Activated T-cell treated with anti-CD3 and anti-CD28 coated beads, Interleukin-2, amount 50 U/mL, for 72 hours (primary cell): ENCODE results near the gene OLFML2B. TPM values are rescaled to one million over a fixed set of nuclear protein-coding genes. Genes with fewer than 3 reads are reported as not detected.

Source experiments
- ATAC-seq, 2 donors: fragments of 150-1000 bp; cut with Tn5 transposase; replicated peaks in 1 of 2; 2 replicates each; pipeline ENCODE4 v1.10.0; 2021; ENCODE audit warnings: moderate library complexity in 2 of 2, mild to moderate bottlenecking in 1 of 2
- DNase-seq, 2 donors: peaks; one replicate each; pipeline ENCODE4 v3.0.0; 2021 to 2022; ENCODE audit warnings: mixed read lengths in 1 of 2
- H3K27ac Mint-ChIP-seq: one replicate; pipeline ENCODE4 v1.8.0; 2022; ENCODE audit warnings: mild to moderate bottlenecking, moderate library complexity, mixed read lengths
- H3K27me3 Mint-ChIP-seq: one replicate; pipeline ENCODE4 v1.8.0; 2022; ENCODE audit warnings: low read depth, mixed read lengths
- H3K36me3 Mint-ChIP-seq, 2 donors: one replicate each; pipeline ENCODE4 v1.8.0; 2022; ENCODE audit warnings: mixed read lengths in 2 of 2, mild to moderate bottlenecking in 1 of 2; ENCODE audit not compliant: insufficient read depth in 2 of 2
- H3K4me1 Mint-ChIP-seq: one replicate; pipeline ENCODE4 v1.8.0; 2022; ENCODE audit warnings: low read depth, mixed read lengths
- H3K4me3 Mint-ChIP-seq, 2 donors: one replicate each; pipeline ENCODE4 v1.8.0; 2022; ENCODE audit warnings: mild to moderate bottlenecking in 2 of 2, mixed read lengths in 2 of 2, moderate library complexity in 2 of 2
- H3K9me3 Mint-ChIP-seq, 2 donors: one replicate each; pipeline ENCODE4 v1.8.0; 2022; ENCODE audit warnings: mixed read lengths in 2 of 2
- total RNA-seq, 2 donors: library from RNA; stranded (reverse); gene quantifications; one replicate each; pipeline ENCODE4 v1.2.3, GENCODE V29; 2022

Gene OLFML2B
- total RNA-seq, 2 donors from 2014 or later = not detected

DNA sequence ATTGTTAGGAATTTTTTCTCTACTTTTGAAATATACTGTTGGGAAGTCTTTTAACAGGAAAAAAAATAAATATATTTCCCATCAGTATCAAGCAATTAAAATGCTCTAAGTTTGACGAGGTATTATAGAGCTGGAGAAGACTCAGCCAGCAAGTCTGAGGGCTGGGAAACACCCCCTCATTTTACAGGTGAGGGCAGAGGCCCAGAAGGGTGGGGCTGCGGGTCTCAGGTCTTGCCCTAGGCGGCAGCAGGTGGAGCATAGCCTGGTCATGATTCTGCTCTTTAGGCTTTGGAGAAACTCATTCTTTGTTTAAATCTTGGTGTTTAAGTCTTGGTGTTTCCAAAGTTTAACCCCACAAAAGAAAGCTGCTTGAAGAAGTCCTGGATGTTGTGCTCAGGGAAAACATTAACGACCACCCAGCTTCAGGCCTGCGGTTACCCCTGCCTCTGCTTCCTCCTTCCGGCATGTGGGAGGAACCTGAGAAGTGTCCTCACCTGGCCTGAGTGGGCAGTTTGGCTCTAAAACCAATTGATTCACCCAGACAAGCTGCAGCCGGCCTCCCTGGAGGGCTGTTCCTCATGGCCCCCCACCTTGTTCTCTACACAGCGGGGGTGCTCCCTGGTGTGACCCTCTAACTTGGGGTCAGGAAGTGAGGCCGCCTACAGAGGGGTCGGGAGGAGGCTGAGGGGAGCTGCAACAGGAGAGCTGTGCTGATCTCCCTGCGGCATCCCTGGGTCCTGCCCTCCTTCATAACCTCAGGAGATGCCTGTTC, 41.7 kb downstream of the OLFML2B start:
- Mint-ChIP-seq H3K4me1 (no peaks in the 10 kb centered on the region), H3K27ac (no peak overlapping the region), H3K4me3 (no peak overlapping the region), H3K9me3 (no peaks in the 10 kb centered on the region), H3K27me3 (no peaks in the 10 kb centered on the region), H3K36me3 (no peaks in the 10 kb centered on the region)
- DNase-seq (no peak), ATAC-seq (no peak)

DNA sequence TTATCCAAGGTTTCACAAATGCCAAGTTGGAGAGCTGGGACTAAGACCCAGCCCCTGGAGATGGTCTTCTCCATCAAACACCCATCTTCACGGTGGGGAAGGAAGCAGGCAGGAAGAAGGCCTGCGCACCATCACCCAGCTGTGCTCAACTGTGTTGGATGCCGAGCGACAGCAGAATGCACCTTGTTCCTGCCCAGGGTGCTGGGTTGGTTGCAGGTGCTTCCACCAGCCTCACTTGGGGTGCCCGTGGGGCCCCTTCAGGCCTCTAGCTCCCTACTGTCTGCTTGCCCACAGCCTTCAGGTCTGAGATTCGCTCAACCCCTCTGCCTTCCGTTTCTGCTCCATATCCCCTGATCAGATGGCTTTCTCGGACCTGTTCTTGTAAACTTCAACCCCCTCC, 42.5 kb downstream of the OLFML2B start:
- no peak overlapping the region for H3K27ac Mint-ChIP-seq
- no peaks in the 10 kb centered on the region for H3K9me3 Mint-ChIP-seq
- DNase-seq (no peak), ATAC-seq (no peak)
- no peaks in the 10 kb centered on the region for H3K27me3 Mint-ChIP-seq
- H3K4me1 Mint-ChIP-seq = no peaks in the 10 kb centered on the region
- H3K4me3 Mint-ChIP-seq = no peak overlapping the region
- H3K36me3 Mint-ChIP-seq = no peaks in the 10 kb centered on the region

DNA sequence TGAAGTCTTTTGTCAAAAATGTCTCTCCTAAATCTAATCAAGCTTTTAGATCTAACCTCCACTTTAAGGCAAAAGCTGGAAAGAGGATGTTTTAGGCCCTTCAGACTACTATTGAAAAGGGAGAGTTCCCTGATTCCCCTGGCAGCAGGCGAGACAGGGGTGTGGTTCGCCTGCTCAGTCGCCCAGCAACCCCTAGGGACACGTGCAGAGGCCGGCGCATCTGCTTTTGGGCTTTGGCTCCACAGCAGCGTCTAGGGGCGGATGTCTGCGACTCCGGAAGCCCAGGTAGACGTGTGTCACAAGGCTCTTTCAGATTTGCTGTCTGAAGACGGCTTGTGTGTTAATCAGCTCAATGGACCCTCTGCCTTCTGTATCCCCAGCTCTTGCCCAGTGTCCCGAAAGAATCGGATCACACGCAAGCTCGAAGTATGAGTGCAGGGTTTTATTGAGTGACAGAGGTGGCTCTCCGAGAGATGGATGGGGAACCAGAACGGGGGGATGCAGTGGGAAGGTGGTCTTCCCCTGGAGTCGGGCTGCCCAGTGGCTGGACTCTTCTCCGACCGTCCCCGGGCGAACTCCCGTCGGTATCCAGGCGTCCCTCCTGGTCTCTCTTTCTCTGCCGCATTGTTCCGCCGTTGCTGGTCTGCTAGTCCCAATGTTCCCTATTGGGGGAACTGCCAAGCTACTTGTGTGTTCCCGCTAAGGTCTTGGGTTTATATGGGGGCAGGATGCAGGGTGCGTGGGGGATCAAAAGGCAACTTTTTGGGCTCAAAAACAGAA, 45.5 kb downstream of the OLFML2B start:
- Mint-ChIP-seq H3K4me1 (no peaks in the 10 kb centered on the region), H3K9me3 (no peaks in the 10 kb centered on the region), H3K36me3 (no peaks in the 10 kb centered on the region), H3K27ac (no peak overlapping the region), H3K4me3 (no peak overlapping the region), H3K27me3 (no peaks in the 10 kb centered on the region)
- ATAC-seq (no peak), DNase-seq (no peak)

DNA sequence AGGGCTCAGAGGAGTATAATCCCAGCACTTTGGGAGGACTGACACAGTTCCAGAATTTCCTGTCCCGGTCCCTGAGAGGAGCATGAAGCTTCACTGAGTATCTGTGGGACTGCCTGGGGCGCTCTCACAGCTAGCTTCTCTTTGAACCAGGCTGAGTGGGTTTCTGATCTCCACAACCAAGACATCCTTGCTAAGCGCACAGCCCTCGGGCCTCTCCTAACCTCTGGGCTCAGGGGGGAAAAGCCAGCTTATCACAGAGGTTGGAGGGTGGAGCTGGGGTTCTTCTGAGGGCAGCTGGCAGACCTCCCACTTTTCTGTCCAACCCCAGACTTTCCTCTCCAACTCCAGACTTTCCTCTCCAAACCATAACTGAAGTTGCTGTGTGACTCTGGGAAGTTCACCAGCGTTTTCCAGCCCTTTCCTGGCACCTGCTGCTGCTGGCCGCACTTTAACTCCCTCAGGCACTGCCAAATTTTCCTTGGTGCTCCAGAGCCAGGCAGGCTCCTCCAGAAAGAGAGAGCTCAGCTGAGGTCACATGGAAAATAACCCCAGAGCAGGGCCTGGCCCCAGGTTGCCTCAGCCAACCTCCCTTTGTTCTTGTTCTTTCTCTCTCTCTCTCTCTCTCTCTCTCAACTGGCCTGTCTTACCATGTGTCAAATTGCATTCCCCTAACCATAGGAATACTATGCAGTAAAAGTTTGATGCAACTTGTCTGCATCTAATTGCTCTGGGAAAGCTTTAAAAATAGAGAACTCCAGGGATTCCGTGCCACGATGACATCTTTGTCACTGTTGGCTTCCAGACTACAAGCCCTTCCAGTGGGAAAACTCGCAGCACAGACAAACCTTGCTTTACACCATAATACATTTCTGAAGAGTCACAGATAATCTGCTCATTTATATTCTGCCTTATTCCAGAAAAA, 49.5 kb downstream of the OLFML2B start:
- no peak overlapping the region for H3K27ac Mint-ChIP-seq

DNA sequence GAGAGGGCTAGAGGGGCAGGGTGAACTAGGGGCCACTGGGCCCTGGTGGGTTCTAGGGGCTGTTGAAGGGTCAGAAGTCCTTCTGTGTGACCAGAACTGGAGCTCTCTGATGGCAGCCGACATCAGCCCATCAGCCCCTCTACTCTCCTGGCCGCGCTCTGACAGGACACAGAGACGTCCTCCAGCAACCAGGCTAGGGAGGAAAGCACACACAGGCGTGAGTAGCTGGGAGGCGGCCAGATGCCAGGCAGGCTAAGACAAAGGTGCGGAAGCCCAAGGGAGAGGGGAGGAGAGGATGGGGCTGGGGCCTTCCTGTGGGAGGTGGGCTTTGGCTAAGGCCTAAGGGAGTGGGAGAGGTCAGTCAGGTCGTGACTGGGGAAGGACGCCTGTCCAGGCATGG, 50.8 kb downstream of the OLFML2B start:
- no peak overlapping the region for H3K27ac Mint-ChIP-seq
- peaks cover 0 to 1% of the 10 kb centered on the region in 2 donors for H3K36me3 Mint-ChIP-seq
- DNase-seq = no peak
- H3K4me1 Mint-ChIP-seq = peaks cover 7% of the 10 kb centered on the region
- H3K9me3 Mint-ChIP-seq = no peaks in the 10 kb centered on the region
- H3K27me3 Mint-ChIP-seq = no peaks in the 10 kb centered on the region
- H3K4me3 Mint-ChIP-seq = no peak overlapping the region
- ATAC-seq = no peak

More for the DNA sequence above, 49.5 kb downstream of the OLFML2B start:
- ATAC-seq = no peak
- H3K4me3 Mint-ChIP-seq = no peak overlapping the region
- peaks cover 7% of the 10 kb centered on the region for H3K4me1 Mint-ChIP-seq
- H3K9me3 Mint-ChIP-seq = no peaks in the 10 kb centered on the region
- no peaks in the 10 kb centered on the region for H3K27me3 Mint-ChIP-seq
- peaks cover 0 to under 1% of the 10 kb centered on the region in 2 donors for H3K36me3 Mint-ChIP-seq
- no peak for DNase-seq

DNA sequence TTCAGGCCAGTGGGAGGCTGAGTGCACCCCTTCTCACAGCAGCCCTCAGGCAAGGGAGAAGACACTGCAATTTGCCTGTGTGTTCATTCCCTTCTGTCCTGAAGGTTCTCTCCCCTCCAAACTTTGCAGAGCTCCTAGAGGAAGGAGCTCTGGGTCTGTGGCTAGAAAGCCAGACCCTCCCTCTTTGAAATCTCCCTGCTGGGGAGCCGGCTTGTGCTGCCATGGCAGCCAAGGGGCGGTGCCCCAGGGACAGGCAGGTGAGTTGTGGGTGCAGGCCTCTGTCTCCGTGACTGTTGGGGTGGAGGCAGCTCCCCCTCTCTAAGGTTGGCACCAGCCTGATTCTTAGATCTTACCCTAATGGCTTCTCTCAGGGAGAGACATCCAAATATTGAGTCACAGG, 53.0 kb downstream of the OLFML2B start:
- ATAC-seq (peak in 1 of 2 donors; percentile 35), DNase-seq (no peak)
- Mint-ChIP-seq H3K4me1 (peaks cover 11% of the 10 kb centered on the region), H3K27me3 (no peaks in the 10 kb centered on the region), H3K4me3 (no peak overlapping the region), H3K9me3 (no peaks in the 10 kb centered on the region), H3K27ac (no peak overlapping the region), H3K36me3 (peaks cover 0 to 4% of the 10 kb centered on the region in 2 donors)

DNA sequence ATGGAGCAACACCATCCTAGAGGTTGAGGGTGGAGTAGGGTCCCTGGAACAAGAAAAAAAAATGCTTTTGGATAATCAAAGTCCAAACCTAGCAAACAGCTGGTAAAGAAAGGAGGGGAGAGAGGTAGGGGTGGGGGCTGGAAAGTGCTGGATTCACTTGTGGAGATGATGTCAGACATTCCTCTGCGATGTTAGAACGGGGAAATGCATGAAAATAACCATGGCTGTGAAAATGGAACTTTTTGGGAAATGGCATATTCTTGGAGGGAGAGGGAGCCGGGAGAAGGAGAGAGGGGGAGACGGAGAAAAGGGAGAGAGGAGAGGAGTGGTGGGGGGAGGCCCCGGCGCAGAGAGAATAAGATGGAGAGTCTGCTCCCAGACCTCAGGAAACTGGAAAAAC, 53.6 kb downstream of the OLFML2B start:
- Mint-ChIP-seq H3K4me1 (peaks cover 11% of the 10 kb centered on the region), H3K4me3 (no peak overlapping the region), H3K27me3 (no peaks in the 10 kb centered on the region), H3K9me3 (no peaks in the 10 kb centered on the region), H3K27ac (no peak overlapping the region), H3K36me3 (peaks cover 0 to 4% of the 10 kb centered on the region in 2 donors)
- DNase-seq = no peak
- no peak for ATAC-seq

DNA sequence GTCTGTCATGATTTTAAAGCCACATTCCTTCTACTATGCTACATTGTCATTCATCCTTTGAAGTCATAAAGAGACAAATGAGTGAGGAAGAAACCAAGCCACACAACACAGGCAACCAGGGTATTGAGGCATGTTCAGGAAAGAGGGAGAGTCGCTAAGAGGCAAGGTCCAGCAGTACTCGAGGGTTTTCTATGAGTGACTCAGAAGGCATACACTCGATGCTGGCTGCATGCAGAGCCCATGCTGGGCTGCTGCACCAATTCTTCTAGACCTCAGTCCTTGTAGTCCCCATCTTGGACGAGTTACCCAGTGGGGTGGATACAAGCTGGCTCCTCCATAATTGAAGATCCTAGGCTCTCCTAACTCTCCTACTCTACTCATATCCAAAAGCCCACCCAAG, 57.6 kb downstream of the OLFML2B start:
- DNase-seq (no peak), ATAC-seq (no peak)
- Mint-ChIP-seq H3K27me3 (no peaks in the 10 kb centered on the region), H3K36me3 (peaks cover 0 to 4% of the 10 kb centered on the region in 2 donors), H3K27ac (no peak overlapping the region), H3K9me3 (no peaks in the 10 kb centered on the region), H3K4me1 (peaks cover 38% of the 10 kb centered on the region), H3K4me3 (no peak overlapping the region)

DNA sequence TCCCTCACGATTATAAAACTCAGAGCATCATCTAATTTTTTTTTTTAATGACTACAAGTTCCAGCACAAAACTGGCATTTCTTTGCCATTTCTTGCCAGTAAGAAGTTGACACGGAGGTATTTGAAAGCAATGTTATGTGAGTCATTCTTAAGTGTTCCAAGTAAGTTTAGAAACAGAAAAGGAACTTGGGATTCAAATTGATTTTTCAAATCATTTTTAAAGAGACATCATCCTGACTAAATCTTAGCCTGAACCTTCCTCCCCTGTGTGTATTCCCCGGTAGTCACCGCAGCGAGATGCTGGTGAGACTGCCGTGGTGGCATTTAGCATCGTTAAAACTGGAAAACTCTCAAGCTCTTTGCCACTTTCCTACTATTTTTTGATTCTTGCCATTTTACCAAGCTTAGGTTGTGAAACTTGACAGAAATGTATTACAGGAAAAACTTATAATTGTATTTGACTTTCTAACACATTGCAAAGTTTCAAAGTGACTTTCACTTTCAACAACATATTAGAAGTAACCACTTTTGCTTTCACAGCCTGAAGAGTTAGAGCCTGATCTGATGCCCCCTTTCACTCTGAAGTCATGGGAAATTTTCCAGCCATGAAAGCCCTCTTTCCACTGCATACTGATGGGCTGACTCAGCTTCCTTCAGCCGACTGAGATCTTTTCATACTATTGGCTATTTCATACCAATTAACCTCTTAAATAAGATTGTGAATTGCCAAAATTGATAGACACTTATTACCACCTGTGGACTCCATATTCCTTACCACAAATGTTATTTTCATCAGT, 61.4 kb downstream of the OLFML2B start:
- Mint-ChIP-seq H3K36me3 (peaks cover 7 to 12% of the 10 kb centered on the region in 2 donors), H3K27ac (peak overlapping the region; percentile 95), H3K27me3 (no peaks in the 10 kb centered on the region), H3K4me3 (peak overlapping the region; percentile 81 to 95), H3K4me1 (peaks cover 59% of the 10 kb centered on the region), H3K9me3 (no peaks in the 10 kb centered on the region)
- ATAC-seq (peak; percentile 96 to 98), DNase-seq (peak; percentile 47 to 57)

DNA sequence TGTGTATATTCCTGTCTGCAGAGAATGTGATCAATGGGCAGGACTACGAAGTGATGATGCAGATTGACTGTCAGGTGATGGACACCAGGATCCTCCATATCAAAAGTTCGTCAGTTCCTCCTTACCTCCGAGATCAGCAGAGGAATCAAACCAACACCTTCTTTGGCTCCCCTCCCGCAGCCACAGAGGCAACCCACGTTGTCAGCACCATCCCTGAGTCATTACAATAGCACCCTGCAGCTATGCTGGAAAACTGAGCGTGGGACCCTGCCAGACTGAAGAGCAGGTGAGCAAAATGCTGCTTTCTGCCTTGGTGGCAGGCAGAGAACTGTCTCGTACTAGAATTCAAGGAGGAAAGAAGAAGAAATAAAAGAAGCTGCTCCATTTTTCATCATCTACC, 65.2 kb downstream of the OLFML2B start:
- Mint-ChIP-seq H3K36me3 (peaks cover 9 to 10% of the 10 kb centered on the region in 2 donors), H3K4me1 (peaks cover 66% of the 10 kb centered on the region), H3K27ac (no peak overlapping the region), H3K27me3 (no peaks in the 10 kb centered on the region), H3K9me3 (no peaks in the 10 kb centered on the region), H3K4me3 (no peak overlapping the region)
- DNase-seq (peak in 1 of 2 donors; percentile 22), ATAC-seq (peak in 1 of 2 donors; percentile 34)

DNA sequence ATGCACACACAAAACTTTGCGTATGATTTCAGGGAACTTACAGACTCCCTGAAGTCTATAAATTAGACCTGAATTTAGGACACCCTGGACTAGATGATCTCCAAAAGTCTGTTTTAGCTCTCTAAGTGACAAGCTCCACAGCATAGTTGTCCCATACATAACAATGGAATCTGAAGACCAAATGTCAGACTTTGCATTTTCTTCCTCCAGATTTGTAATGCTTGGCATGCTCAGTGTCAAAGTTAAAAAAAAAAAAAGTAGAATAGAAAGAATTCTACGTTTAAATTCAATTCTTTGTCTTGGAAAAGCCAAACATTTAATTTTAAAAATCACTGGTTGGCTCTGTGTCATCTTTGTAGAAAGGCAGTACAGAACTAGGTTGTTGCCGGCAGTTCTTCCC, 66.7 kb downstream of the OLFML2B start:
- H3K4me3 Mint-ChIP-seq = no peak overlapping the region
- H3K9me3 Mint-ChIP-seq = no peaks in the 10 kb centered on the region
- DNase-seq (no peak), ATAC-seq (no peak)
- H3K36me3 Mint-ChIP-seq = peaks cover 9 to 10% of the 10 kb centered on the region in 2 donors
- H3K4me1 Mint-ChIP-seq = peaks cover 54% of the 10 kb centered on the region
- no peak overlapping the region for H3K27ac Mint-ChIP-seq
- H3K27me3 Mint-ChIP-seq = no peaks in the 10 kb centered on the region

DNA sequence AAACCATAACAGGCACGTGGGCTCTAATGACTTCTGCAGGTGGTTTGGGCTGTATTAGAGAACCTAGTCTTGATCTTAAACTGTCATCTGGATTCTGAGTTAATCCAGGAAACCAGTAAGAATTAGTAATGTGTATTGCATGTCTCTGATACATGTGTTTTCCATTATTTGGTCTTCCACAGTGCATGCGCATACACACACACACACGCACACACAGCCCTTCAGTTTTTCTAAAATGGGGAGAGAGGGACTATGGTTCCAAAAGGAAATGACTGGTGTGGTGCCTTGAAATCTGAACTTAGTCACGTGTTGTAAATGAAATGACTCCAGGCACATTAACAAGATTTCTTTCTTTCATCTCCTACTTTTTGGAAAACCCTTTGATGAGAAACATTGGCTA, 67.6 kb downstream of the OLFML2B start:
- no peak overlapping the region for H3K4me3 Mint-ChIP-seq
- DNase-seq (no peak), ATAC-seq (no peak)
- no peaks in the 10 kb centered on the region for H3K27me3 Mint-ChIP-seq
- H3K9me3 Mint-ChIP-seq = no peaks in the 10 kb centered on the region
- H3K4me1 Mint-ChIP-seq = peaks cover 46% of the 10 kb centered on the region
- H3K27ac Mint-ChIP-seq = no peak overlapping the region
- peaks cover 9 to 10% of the 10 kb centered on the region in 2 donors for H3K36me3 Mint-ChIP-seq
